SK-N-SH (cell line): ENCODE data around the gene REC114. TPM values are rescaled to one million over a fixed set of nuclear protein-coding genes. Genes with fewer than 3 reads are reported as not detected.

ENCODE experiments used
- CTCF ChIA-PET: fragments of 300-600, 350-600 bp; formaldehyde crosslinking; extraction: SDS; loops from one replicate; lab custom pipeline; 2021; lab: Yijun Ruan, JAX
- POLR2A ChIA-PET: fragments of 350-600 bp; sonication (Branson Sonifier 250); formaldehyde crosslinking; extraction: SDS; loops from one replicate; lab custom pipeline; 2020; ENCODE audit warnings: antibody characterized with exemption, inconsistent platforms; lab: Yijun Ruan, JAX
- DNase-seq: peaks from one replicate; pipeline ENCODE4 v3.0.0; 2012
- H2AFZ ChIP-seq: fragments of 200-600 bp; sonication (generic); 2 replicates; pipeline ENCODE4 v1.8.1; 2016; ENCODE audit warnings: antibody characterized with exemption, mild to moderate bottlenecking, low read depth
- H3F3A ChIP-seq: fragments of 200-600 bp; sonication (generic); replicated peaks from 2 replicates; pipeline ENCODE3; 2016; ENCODE audit warnings: antibody characterized with exemption, mild to moderate bottlenecking; ENCODE audit not compliant: insufficient read depth
- H3K27ac ChIP-seq, 2 experiments: fragments of 200-500 bp in 1 of 2; fragments of 200-600 bp in 1 of 2; sonication (Bioruptor generic) in 1 of 2; sonication (generic), shearing (Covaris generic) in 1 of 2; 2 replicates each; pipeline versions ENCODE4 v1.5.1 to v1.6.1; 2014 to 2016; ENCODE audit warnings: low read depth in 2 of 2, inconsistent platforms in 1 of 2, low read length in 1 of 2, mild to moderate bottlenecking in 1 of 2, mixed read lengths in 1 of 2
- H3K27me3 ChIP-seq: fragments of 200-600 bp; sonication (generic), shearing (Covaris generic); 2 replicates; pipeline ENCODE4 v1.6.1; 2016; ENCODE audit warnings: mixed run types; ENCODE audit not compliant: insufficient read depth
- H3K36me3 ChIP-seq, 2 experiments: fragments of 200-500 bp in 1 of 2; fragments of 200-600 bp in 1 of 2; sonication (Bioruptor generic) in 1 of 2; sonication (generic) in 1 of 2; replicated peaks in 1 of 2; 2 replicates each; pipeline versions ENCODE3 to v1.5.1; 2014 to 2016; ENCODE audit warnings: low read length in 1 of 2, mild to moderate bottlenecking in 1 of 2; ENCODE audit not compliant: insufficient read depth in 2 of 2, control insufficient read depth in 1 of 2
- H3K4me1 ChIP-seq, 2 experiments: fragments of 200-500 bp in 1 of 2; fragments of 200-600 bp in 1 of 2; sonication (Bioruptor generic) in 1 of 2; sonication (generic), shearing (Covaris generic) in 1 of 2; 2 replicates each; pipeline versions ENCODE4 v1.5.1 to v1.6.1; 2014 to 2016; ENCODE audit warnings: low read depth in 1 of 2, low read length in 1 of 2, mixed run types in 1 of 2; ENCODE audit not compliant: insufficient read depth in 2 of 2, control insufficient read depth in 1 of 2
- H3K4me2 ChIP-seq: fragments of 200-600 bp; sonication (generic), shearing (Covaris generic); 2 replicates; pipeline ENCODE4 v1.6.1; 2017; ENCODE audit warnings: mixed run types
- H3K4me3 ChIP-seq, 2 experiments: fragments of 200-500 bp in 1 of 2; fragments of 200-600 bp in 1 of 2; sonication (Bioruptor generic) in 1 of 2; sonication (generic), shearing (Covaris generic) in 1 of 2; 2 replicates each; pipeline versions ENCODE4 v1.5.1 to v1.8.1; 2014 to 2016; ENCODE audit warnings: low read depth in 2 of 2, inconsistent platforms in 1 of 2, low read length in 1 of 2, mild to moderate bottlenecking in 1 of 2, mixed read lengths in 1 of 2, moderate library complexity in 1 of 2
- H3K79me2 ChIP-seq: fragments of 200-600 bp; sonication (generic); 2 replicates; pipeline ENCODE4 v1.8.1; 2017; ENCODE audit warnings: mild to moderate bottlenecking; ENCODE audit not compliant: insufficient read depth
- H3K9ac ChIP-seq: fragments of 200-600 bp; sonication (generic); 2 replicates; pipeline ENCODE4 v1.6.1; 2017; ENCODE audit warnings: mixed run types
- H3K9me2 ChIP-seq: fragments of 200-600 bp; sonication (generic); 2 replicates; pipeline ENCODE4 v1.6.1; 2017; ENCODE audit warnings: mixed run types
- H3K9me3 ChIP-seq: fragments of 200-600 bp; sonication (generic); 2 replicates; pipeline ENCODE4 v1.6.1; 2017; ENCODE audit warnings: mixed run types, mild to moderate bottlenecking, moderate library complexity
- H4K20me1 ChIP-seq: fragments of 200-600 bp; sonication (generic); 2 replicates; pipeline ENCODE4 v1.6.1; 2017; ENCODE audit warnings: mild to moderate bottlenecking, mixed run types; ENCODE audit not compliant: insufficient read depth
- CHD2 ChIP-seq: fragments of 150-350 bp; IDR thresholded peaks from 2 replicates; pipeline ENCODE4 v1.6.1; 2018; ENCODE audit warnings: low read length; ENCODE audit not compliant: partially characterized antibody
- EP300 ChIP-seq, 2 experiments: IDR thresholded peaks; 2 replicates each; pipeline versions ENCODE4 v1.4.0 to v1.6.1; 2012; ENCODE audit warnings: borderline replicate concordance in 1 of 2, low read depth in 1 of 2, low read length in 1 of 2
- EZH2phosphoT487 ChIP-seq: fragments of 200-600 bp; sonication (generic); IDR thresholded peaks from 2 replicates; pipeline ENCODE4 v1.6.1; 2017; ENCODE audit warnings: low read depth, mixed run types, mild to moderate bottlenecking, antibody characterized with exemption, moderate library complexity, borderline replicate concordance
- FOSL2 ChIP-seq: IDR thresholded peaks from 2 replicates; pipeline ENCODE4 v1.4.0; 2012; ENCODE audit warnings: low read depth, mild to moderate bottlenecking, moderate library complexity, borderline replicate concordance
- FOXJ3 ChIP-seq: sonication (generic); formaldehyde crosslinking; IDR thresholded peaks from 2 replicates; pipeline ENCODE4 v1.5.1; 2020; ENCODE audit warnings: mild to moderate bottlenecking, missing genetic modification reagents
- FOXM1 ChIP-seq: IDR thresholded peaks from 2 replicates; pipeline ENCODE4 v1.4.0; 2012; ENCODE audit warnings: low read depth, mild to moderate bottlenecking
- JUND ChIP-seq: IDR thresholded peaks from 2 replicates; pipeline ENCODE4 v1.4.0; 2012
- MEF2A ChIP-seq: IDR thresholded peaks from 2 replicates; pipeline ENCODE4 v1.4.0; 2012; ENCODE audit warnings: low read depth, borderline replicate concordance
- NRF1 ChIP-seq: IDR thresholded peaks from 2 replicates; pipeline ENCODE4 v1.6.1; 2012; ENCODE audit warnings: low read depth, mild to moderate bottlenecking, low read length
- TAF1 ChIP-seq: IDR thresholded peaks from 2 replicates; pipeline ENCODE4 v1.6.1; 2012; ENCODE audit warnings: low read depth, mild to moderate bottlenecking, low read length, moderate library complexity, borderline replicate concordance
- TCF12 ChIP-seq: IDR thresholded peaks from 2 replicates; pipeline ENCODE4 v1.4.0; 2012
- WGBS: methylation state at CpG from one replicate; pipeline ENCODE4 v1.1.6; 2017; ENCODE audit warnings: low lambda C conversion rate; 5-methylcytosine and 5-hydroxymethylcytosine counted together
- polyA plus RNA-seq, 3 experiments: library from polyadenylated mRNA; depleted of rRNA; stranded (reverse); fragments of >200 nt; gene quantifications; 2 replicates each; pipeline ENCODE4 v1.2.3, GENCODE V29; 2012
- TF ChIP-seq, protein P1 (sequence below): fragments of 150-350 bp; IDR thresholded peaks from 2 replicates; pipeline ENCODE4 v1.6.1; 2017; ENCODE audit warnings: antibody characterized with exemption, low read length, low read depth, borderline replicate concordance
- TF ChIP-seq, protein P2 (sequence below): IDR thresholded peaks from 2 replicates; pipeline ENCODE4 v1.6.1; 2012; ENCODE audit warnings: mild to moderate bottlenecking, low read depth, low read length, moderate library complexity
- TF ChIP-seq, protein P3 (sequence below): IDR thresholded peaks from 2 replicates; pipeline ENCODE4 v1.4.0; 2012; ENCODE audit warnings: low read depth, borderline replicate concordance

The REC114 gene
- polyA plus RNA-seq, 1 of the 3 experiments (the other 2 are of a cell fraction): not detected

DNA sequence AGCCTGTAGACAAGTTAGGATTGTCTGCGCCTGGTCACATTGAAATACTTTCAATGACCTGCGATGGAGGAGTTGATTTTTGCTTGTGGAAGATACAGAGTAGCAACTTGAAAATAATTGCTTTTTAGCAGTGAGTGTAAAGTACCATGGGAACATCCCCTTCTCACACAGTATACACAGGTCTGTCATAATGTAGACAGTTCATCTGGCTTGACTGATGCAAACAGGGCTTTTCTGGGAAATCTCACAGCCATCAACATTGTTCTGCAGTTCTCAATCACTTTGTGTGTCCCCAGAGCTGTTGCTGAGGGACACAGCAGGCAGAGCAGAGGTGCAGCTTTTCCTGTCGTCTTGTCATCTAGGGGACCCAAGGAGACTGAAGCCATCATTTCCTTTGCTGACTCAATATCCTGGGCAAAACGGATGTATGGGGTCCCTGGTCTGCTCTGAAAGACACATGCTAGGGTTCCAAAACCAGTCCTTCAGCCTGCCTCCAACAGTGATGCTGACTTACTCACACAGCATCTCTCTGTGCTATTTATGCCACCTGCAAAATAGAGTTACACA lies 5.3 kb upstream of the REC114 start:
- Histone ChIP-seq H3K4me1 (no peaks in the 10 kb centered on the region), H3F3A (no peaks in the 10 kb centered on the region), H3K79me2 (no peaks in the 10 kb centered on the region), H3K9me3 (no peaks in the 10 kb centered on the region), H4K20me1 (no peaks in the 10 kb centered on the region), H3K27me3 (peaks cover 11% of the 10 kb centered on the region; the same call in 1 of the 2 replicates), H2AFZ (no peak overlapping the region), H3K27ac (no peak overlapping the region), H3K4me3 (no peak overlapping the region), H3K9me2 (no peaks in the 10 kb centered on the region), H3K4me2 (no peak overlapping the region)
- DNase-seq: no peak
- WGBS: 33% methylated on average over 4 of the region's 4 CpGs
- POLR2A ChIA-PET: no interaction called here
- TF ChIP-seq EP300 (IDR thresholded peaks at IDR 0.05; ENCODE audit: borderline replicate concordance in 1 of 2, low read depth in 1 of 2, low read length in 1 of 2) (no peak), EZH2phosphoT487 (no peak), FOXJ3 (CRISPR knock-in tag) (no peak), CHD2 (no peak), FOXM1 (no peak), FOSL2 (no peak), MEF2A (no peak), NRF1 (no peak), TAF1 (no peak), JUND (no peak), TCF12 (no peak)
- TF ChIP-seq, protein P1, sequence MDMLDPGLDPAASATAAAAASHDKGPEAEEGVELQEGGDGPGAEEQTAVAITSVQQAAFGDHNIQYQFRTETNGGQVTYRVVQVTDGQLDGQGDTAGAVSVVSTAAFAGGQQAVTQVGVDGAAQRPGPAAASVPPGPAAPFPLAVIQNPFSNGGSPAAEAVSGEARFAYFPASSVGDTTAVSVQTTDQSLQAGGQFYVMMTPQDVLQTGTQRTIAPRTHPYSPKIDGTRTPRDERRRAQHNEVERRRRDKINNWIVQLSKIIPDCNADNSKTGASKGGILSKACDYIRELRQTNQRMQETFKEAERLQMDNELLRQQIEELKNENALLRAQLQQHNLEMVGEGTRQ: no peak
- TF ChIP-seq, protein P2, sequence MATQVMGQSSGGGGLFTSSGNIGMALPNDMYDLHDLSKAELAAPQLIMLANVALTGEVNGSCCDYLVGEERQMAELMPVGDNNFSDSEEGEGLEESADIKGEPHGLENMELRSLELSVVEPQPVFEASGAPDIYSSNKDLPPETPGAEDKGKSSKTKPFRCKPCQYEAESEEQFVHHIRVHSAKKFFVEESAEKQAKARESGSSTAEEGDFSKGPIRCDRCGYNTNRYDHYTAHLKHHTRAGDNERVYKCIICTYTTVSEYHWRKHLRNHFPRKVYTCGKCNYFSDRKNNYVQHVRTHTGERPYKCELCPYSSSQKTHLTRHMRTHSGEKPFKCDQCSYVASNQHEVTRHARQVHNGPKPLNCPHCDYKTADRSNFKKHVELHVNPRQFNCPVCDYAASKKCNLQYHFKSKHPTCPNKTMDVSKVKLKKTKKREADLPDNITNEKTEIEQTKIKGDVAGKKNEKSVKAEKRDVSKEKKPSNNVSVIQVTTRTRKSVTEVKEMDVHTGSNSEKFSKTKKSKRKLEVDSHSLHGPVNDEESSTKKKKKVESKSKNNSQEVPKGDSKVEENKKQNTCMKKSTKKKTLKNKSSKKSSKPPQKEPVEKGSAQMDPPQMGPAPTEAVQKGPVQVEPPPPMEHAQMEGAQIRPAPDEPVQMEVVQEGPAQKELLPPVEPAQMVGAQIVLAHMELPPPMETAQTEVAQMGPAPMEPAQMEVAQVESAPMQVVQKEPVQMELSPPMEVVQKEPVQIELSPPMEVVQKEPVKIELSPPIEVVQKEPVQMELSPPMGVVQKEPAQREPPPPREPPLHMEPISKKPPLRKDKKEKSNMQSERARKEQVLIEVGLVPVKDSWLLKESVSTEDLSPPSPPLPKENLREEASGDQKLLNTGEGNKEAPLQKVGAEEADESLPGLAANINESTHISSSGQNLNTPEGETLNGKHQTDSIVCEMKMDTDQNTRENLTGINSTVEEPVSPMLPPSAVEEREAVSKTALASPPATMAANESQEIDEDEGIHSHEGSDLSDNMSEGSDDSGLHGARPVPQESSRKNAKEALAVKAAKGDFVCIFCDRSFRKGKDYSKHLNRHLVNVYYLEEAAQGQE: no peak
- TF ChIP-seq, protein P3, sequence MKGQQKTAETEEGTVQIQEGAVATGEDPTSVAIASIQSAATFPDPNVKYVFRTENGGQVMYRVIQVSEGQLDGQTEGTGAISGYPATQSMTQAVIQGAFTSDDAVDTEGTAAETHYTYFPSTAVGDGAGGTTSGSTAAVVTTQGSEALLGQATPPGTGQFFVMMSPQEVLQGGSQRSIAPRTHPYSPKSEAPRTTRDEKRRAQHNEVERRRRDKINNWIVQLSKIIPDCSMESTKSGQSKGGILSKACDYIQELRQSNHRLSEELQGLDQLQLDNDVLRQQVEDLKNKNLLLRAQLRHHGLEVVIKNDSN: no peak
- TF ChIP-seq, all 33 proteins: peak for 0
- H3K9ac ChIP-seq: no peak overlapping the region
- no peaks in the 10 kb centered on the region for H3K36me3 ChIP-seq
- CTCF ChIA-PET: interaction anchor here (0.7 kb wide), 1 partner anchor 9 kb away, joined by 3 read pairs; no protein-coding TSS in a partner anchor
